Psoas muscle (tissue), 8 donors: ENCODE measurements around the gene DDX11. TPM values are rescaled to one million over a fixed set of nuclear protein-coding genes. Genes with fewer than 3 reads are reported as not detected.
"Not testable (repeated sequence)": the region's sequence is repeated elsewhere in the genome, so short reads cannot be mapped to it uniquely, and the experiment has no call there.

Experiments
- ATAC-seq, 4 donors: fragments of 200-7000 bp; cut with Tn5 transposase; one replicate each; pipeline ENCODE4 v1.9.1; 2020; ENCODE audit warnings: moderate library complexity in 3 of 4, mild to moderate bottlenecking in 2 of 4
- DNase-seq, 2 donors: peaks; one replicate each; pipeline ENCODE4 v3.0.0-alpha.2; 2020
- H3K27ac ChIP-seq: fragments of 200-600 bp; one replicate; pipeline ENCODE4 v1.8.0; 2022
- H3K27me3 ChIP-seq, 3 donors: fragments of 200-600 bp in 1 of 3; one replicate each; pipeline versions ENCODE4 v1.6.1 to v1.8.0; 2013 to 2022; ENCODE audit warnings: low read length in 2 of 3, mild to moderate bottlenecking in 2 of 3, moderate library complexity in 1 of 3; ENCODE audit not compliant: insufficient read depth in 3 of 3
- H3K36me3 ChIP-seq, 2 donors: fragments of 200-600 bp in 1 of 2; one replicate each; pipeline versions ENCODE4 v1.6.1 to v1.8.0; 2013 to 2022; ENCODE audit warnings: low read depth in 1 of 2, mild to moderate bottlenecking in 1 of 2, moderate library complexity in 1 of 2; ENCODE audit not compliant: insufficient read depth in 1 of 2
- H3K4me1 ChIP-seq: fragments of 200-600 bp; one replicate; pipeline ENCODE4 v1.8.0; 2022
- H3K4me3 ChIP-seq: fragments of 200-600 bp; one replicate; pipeline ENCODE4 v1.8.0; 2022; ENCODE audit warnings: mild to moderate bottlenecking
- H3K9me3 ChIP-seq: fragments of 200-600 bp; one replicate; pipeline ENCODE4 v1.8.0; 2022
- CTCF ChIP-seq: fragments of 200-600 bp; IDR thresholded peaks from one replicate; pipeline ENCODE4 v1.8.0; 2022; ENCODE audit warnings: antibody characterized with exemption
- WGBS, 3 donors: extraction: QIAGEN DNeasy Blood & Tissue Kit; methylation state at CpG; one replicate each; pipeline versions ENCODE4 v1.1.6 to v1.1.7; 2013; 5-methylcytosine and 5-hydroxymethylcytosine counted together
- intact Hi-C, 2 donors: fragments of 100-400 bp; cut with DNase I; formaldehyde crosslinking; loops; one replicate each; pipeline versions ENCODE4 v1.11.0 to v1.14.2; 2022
- polyA plus RNA-seq, 3 donors: library from polyadenylated mRNA; stranded (reverse); fragments of 200-250 nt; gene quantifications; one replicate each; pipeline ENCODE4 v1.2.3, GENCODE V29; 2013
- total RNA-seq, 4 donors: library from RNA; stranded (reverse); fragmentation: NEBNext Ultra II Directional in 2 of 4; extraction: Animal tissue kit (Norgen Biotek cat#: 25700) in 2 of 4; gene quantifications; one replicate each; pipeline versions ENCODE4 v1.2.1 to v1.2.4, GENCODE V29; 2021 to 2023
- donor health status: healthy with polysubstance abuse.
- donor health status: DM: no; HTN: no; CAD: no; lungs with moderate emphysema.
- donor health status: Bipolar disorder and iron deficiency.
- donor health status: healthy.
- donor health status: DM: yes; HTN: yes; CAD: no.
- donor health status: DM: no; HTN: no; CAD: no.
- donor health status: DM: no; HTN: no; CAD: no.
- donor health status: DM: yes; HTN: yes; CAD: no.

DDX11 gene
- total and polyA plus RNA-seq, 7 donors = 4.5 to 19.2 (median 6.8) TPM

DNA sequence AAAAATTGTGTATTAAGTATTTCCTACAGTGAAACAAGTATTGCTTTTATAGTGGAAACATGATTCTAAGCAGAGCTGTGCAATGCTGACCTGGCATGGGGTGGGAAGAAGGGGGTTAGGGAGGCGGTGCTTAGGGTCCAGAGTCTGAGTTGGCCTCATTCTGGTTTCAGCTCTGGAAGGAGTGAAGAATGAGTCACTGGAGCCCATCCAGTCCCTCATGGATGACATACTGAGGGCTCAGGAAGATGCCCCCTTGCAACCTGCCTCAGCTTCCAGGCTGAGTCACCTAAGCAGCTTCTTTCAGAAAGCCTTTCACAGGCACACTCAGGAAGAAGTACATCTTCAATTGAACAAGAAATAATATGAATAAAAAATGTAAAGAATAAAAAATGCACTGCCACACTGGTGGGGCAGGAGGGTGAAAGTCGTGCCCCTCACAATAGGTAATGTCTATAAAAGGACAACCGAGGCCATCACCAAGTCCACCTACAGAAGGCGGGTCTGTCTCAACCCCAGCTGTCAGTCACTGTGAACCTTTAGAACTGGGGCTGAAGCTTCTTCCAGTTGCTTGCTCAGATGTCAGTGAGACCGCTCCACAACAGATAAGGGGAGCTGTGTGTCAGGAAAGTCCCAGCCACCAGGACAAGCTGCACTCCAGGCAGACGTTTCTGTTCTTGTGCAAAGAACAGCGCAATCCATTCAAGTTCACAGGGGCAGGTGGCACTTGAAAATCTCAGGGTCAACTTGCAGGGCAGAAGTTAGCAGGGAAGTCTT is 20.8 kb upstream of the DDX11 start:
- H3K9me3 ChIP-seq, H3K4me1 ChIP-seq, H3K27ac ChIP-seq, H3K4me3 ChIP-seq, H3K27me3 ChIP-seq, H3K36me3 ChIP-seq, ATAC-seq, intact Hi-C loops, DNase-seq: not testable (repeated sequence)
- WGBS, 3 donors = 88 to 91% (median 90%) methylated on average over 7 of the region's 7 CpGs

GRCh38 chr12:31053944-31054343 is 19.7 kb upstream of the DDX11 start:
- H3K4me1 ChIP-seq, ATAC-seq, H3K9me3 ChIP-seq, H3K4me3 ChIP-seq, H3K27ac ChIP-seq, H3K27me3 ChIP-seq, intact Hi-C loops, DNase-seq, H3K36me3 ChIP-seq: not testable (repeated sequence)
- peak; percentile 8 for TF ChIP-seq CTCF
- WGBS, 3 donors = 80 to 83% (median 81%) methylated on average over 1 of the region's 1 CpG

DNA sequence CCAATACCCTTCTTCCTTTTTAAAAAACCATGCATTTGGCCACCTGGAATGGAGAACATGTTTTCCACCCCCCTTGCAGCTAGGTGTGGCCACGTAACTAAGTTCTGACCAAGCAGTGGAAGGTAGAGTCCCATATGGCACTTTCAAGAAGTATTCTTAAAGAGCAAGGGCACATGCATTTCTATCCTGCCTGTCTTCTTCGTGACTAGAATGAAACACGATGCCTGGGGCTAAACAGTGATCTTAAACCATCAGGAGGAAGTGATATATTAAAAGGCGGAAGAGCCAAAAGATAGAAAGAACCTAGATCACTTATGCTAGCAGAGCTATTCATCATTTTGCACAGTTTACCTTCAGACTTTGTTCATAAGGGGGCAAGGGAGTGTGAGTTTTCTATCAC is 16.0 kb upstream of the DDX11 start:
- no peak for DNase-seq
- Histone ChIP-seq H3K9me3 (no peaks in the 10 kb centered on the region), H3K4me1 (no peaks in the 10 kb centered on the region), H3K36me3 (no peaks in the 10 kb centered on the region), H3K4me3 (no peak overlapping the region), H3K27ac (no peak overlapping the region), H3K27me3 (no peaks in the 10 kb centered on the region)
- no peak for ATAC-seq
- intact Hi-C loops = no loop called here
- 72 to 90% (median 86%) methylated on average over 4 of the region's 4 CpGs for WGBS, 3 donors
- TF ChIP-seq CTCF = no peak

GRCh38 chr12:31066196-31066595 is 7.5 kb upstream of the DDX11 start:
- H3K4me1 ChIP-seq, intact Hi-C loops, H3K27ac ChIP-seq, H3K4me3 ChIP-seq, DNase-seq, ATAC-seq, H3K9me3 ChIP-seq, H3K27me3 ChIP-seq, H3K36me3 ChIP-seq: not testable (repeated sequence)
- 44 to 54% (median 49%) methylated on average over 3 of the region's 3 CpGs for WGBS, 3 donors

GRCh38 chr12:31067656-31068055 is 6.0 kb upstream of the DDX11 start:
- H3K9me3 ChIP-seq, ATAC-seq, H3K27me3 ChIP-seq, intact Hi-C loops, H3K27ac ChIP-seq, H3K4me1 ChIP-seq, H3K36me3 ChIP-seq, DNase-seq, H3K4me3 ChIP-seq: not testable (repeated sequence)
- WGBS, 3 donors = 75 to 80% (median 76%) methylated on average over 2 of the region's 2 CpGs

DNA sequence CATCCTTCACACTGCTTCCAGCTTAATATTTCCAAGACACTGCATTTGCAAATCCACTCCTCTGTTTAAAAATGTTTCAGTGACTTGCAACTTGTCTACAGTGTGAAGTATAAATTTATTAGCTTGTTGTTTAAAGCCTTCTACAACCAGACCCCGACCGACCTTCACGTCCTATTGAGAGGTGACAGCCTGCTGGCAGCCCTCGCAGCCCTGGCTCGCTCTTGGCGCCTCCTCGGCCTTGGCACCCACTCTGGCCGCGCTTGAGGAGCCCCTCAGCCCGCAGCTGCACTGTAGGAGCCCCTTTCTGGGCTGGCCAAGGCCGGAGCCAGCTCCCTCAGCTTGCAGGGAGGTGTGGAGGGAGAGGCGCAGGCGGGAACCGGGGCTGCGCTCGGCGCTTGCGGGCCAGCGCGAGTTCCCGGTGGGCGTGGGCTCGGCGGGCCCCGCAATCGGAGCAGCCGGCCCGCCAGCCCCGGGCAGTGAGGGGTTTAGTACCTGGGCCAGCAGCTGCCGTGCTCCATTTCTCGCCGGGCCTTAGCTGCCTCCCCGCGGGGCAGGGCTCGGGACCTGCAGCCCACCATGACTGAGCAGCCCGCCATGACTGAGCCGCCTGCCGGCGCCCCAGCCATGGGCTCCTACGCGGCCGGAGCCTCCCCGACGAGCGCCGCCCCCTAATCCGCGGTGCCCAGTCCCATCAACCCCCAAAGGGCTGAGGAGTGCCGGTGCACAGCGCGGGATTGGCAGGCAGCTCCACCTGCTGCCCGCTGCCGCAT is 2.5 kb upstream of the DDX11 start:
- H3K36me3 ChIP-seq, intact Hi-C loops, ATAC-seq, DNase-seq, H3K9me3 ChIP-seq, H3K4me1 ChIP-seq, H3K4me3 ChIP-seq, H3K27me3 ChIP-seq, H3K27ac ChIP-seq: not testable (repeated sequence)
- WGBS, 3 donors = 89 to 92% (median 90%) methylated on average over 27 to 49 of the region's 53 CpGs

- H3K4me3 ChIP-seq = peak overlapping the region; percentile 73
- H3K27ac ChIP-seq, intact Hi-C loops, DNase-seq, H3K4me1 ChIP-seq, ATAC-seq, H3K27me3 ChIP-seq, H3K36me3 ChIP-seq, H3K9me3 ChIP-seq: not testable (repeated sequence)
- 51 to 60% (median 55%) methylated on average over 5 to 6 of the region's 6 CpGs for WGBS, 3 donors
Observed at GRCh38 chr12:31072962-31073361, 698 bp upstream of the DDX11 start.

GRCh38 chr12:31074333-31074874 is 744 bp downstream of the DDX11 start:
- DNase-seq = peak in 1 of 2 donors; percentile 53
- 3 to 5% (median 4%) methylated on average over 14 to 16 of the region's 16 CpGs for WGBS, 3 donors
- intact Hi-C loops, H3K36me3 ChIP-seq, H3K9me3 ChIP-seq, H3K27me3 ChIP-seq, H3K4me1 ChIP-seq: not testable (repeated sequence)
- ATAC-seq = peak; percentile 59 to 77 (median 68)
- H3K27ac ChIP-seq = peak overlapping the region; percentile 52
- H3K4me3 ChIP-seq = peak overlapping the region; percentile 73

DNA sequence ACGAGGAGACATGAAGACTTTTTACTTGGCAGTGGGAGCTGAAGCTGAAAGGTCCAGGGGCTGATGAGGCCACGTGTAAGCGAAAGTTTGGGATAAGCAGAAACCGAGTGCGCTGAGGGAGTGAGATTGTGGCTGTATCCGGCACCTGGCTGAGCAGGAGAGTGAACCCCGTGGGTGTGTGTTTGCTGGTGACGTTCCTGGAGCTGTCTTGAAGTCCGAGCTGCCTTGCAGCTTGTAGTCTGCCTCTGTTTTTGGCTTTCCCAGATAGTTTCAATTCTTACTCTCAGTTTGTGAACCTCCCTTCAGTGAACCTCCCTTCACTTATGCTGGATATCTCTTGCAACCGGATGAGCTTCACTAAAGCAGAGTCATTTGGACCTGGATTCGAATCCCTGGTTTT is 2.5 kb downstream of the DDX11 start:
- intact Hi-C loops, DNase-seq, H3K4me1 ChIP-seq, H3K27ac ChIP-seq, H3K27me3 ChIP-seq, H3K4me3 ChIP-seq, H3K9me3 ChIP-seq, ATAC-seq, H3K36me3 ChIP-seq: not testable (repeated sequence)
- WGBS, 3 donors = 82 to 90% (median 85%) methylated on average over 9 of the region's 11 CpGs
